ENCODE measurements around the gene PGAM2. TPM values are rescaled to one million over a fixed set of nuclear protein-coding genes. Genes with fewer than 3 reads are reported as not detected.

The PGAM2 gene
- total RNA-seq, 1 donor from 2014 or later: not detected

GRCh38 chr7:44085546-44085945 is 20.2 kb upstream of the PGAM2 start:
- DNase-seq (ENCODE audit: low read depth, low spot score): no peak

DNA sequence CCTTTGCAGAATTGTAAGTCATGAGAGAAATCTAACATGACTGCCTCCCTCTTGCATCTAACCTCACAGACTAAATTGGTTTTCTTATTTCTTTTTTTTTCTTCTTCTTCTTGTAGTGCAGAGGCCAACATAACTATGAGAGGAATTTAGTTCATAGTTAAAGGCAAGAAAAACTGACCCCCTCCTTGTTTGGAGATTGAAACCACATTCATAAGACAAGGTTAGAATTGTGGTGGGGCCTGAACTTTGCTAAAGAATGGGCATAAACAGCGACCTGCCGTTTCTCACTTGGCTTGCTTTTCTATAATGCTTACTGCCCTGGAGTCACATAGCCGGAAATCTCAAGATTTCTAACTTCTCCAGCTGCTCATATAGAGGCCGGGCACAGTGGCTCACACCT is 19.3 kb upstream of the PGAM2 start:
- DNase-seq (ENCODE audit: low read depth, low spot score): no peak

- DNase-seq (ENCODE audit: low read depth, low spot score): no peak
Observed at GRCh38 chr7:44083796-44084195, 18.4 kb upstream of the PGAM2 start.

DNA sequence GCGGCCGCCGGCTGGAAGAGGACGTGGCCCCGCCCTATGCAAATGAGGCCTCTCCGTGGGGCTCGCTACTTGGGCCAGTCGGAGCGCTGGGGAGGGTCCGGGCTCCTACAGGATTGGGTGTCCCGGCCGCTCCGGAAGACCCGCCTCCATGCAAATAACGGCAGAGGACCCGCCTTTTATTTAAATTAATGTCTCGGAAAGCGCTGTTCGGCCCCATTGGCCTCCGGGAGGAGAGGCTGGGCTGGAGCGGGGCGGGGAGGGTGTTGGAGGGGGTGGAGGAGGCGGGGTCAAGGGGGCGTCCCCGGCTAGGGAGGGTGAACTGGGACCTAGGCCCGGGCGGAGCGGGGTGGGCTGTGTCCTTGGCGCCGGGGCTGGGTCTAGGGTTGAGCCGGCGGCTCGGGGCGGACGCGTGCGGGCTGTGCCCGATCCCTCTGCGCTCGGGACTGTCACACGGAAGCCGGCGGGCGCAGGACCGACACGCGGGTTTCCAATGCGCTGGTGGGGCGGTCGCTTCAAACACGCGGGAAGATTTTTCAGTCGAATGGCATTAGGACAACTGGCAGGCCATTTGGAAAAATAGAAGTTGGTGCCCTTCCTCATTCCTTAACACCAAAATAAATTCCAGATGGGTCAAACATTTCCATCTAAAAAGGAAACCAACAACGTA is 17.3 kb upstream of the PGAM2 start:
- DNase-seq (ENCODE audit: low read depth, low spot score): peak; percentile 97

DNA sequence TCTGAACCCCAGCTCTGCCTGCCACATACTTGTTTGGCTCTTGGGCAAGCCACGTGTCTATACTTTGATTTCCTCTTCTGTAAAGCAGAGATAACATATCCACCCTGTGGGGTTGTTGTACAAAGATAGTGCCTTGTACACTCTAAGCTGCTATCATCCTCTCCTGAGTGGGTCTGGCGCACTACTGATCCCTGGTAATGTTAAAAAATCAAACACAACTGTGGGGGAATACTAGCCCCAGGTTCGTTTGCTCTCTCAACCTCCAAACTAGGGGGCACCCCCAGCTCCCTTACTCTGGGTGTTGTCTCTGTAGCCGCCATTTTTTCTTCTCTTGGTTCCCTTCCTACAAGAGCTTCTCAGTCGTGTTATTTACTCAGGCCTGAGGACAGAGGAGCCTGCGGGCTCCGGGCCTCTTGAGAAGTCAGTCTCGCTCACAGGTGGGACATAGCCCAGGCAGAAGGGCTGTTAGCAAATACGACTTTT is 15.9 kb upstream of the PGAM2 start:
- DNase-seq (ENCODE audit: low read depth, low spot score): no peak

GRCh38 chr7:44080686-44081265 is 15.4 kb upstream of the PGAM2 start:
- no peak for DNase-seq (ENCODE audit: low read depth, low spot score)

- no peak for DNase-seq (ENCODE audit: low read depth, low spot score)
Observed at GRCh38 chr7:44080118-44080517, 14.8 kb upstream of the PGAM2 start.

DNA sequence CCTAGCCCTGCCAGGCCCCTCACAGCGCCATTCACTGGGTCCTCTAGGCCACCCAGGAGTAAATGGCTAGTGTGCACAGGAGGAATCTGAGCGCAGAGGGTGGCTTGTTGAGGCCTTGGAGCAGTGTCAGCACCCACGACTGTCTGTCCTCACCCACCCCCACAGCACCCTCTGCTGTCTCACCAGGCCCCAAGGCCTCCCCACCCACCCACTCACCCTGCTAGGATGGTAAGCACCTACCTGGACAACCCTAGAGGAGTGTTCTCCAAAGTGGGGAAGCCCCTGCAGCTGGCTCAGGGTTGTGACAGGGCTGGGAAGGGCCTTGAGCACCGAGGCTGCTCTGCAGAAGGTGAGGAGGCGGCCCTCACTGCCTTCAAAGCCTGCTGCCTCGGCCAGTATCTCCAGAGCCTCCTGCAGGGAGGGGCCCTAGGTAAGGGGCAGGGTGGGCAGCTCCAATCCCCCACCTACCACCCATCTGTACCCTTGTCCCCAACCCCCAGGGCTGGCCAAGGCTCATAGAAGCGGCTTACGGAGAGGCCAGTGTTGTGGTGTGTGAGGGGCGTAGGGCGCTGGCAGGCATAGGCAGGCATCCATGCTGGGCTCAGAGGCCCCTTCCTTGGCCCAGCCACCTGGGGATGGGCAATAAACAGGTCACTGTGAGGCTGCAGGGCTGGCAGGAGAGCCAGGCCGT is 14.1 kb upstream of the PGAM2 start:
- DNase-seq (ENCODE audit: low read depth, low spot score): no peak

DNA sequence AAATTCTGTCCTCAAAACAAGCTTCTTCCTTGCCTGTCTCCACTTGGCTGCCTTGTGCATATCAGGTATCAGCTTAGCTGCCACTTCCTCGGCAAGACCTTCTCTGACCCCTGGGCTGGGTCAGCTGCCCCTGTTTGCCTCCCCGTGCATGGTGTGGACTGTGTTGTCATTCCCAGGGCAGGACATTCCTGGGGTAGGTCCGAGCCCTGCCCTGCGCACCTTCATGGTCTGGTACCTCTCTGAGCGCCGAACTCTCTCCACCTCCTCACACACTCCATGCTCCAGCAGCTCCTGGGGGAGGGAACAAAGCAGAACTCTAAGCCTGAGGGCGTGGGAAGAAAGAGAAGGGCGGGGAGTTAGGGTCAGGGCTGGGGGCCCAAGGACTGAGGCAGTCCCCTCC is 13.2 kb upstream of the PGAM2 start:
- no peak for DNase-seq (ENCODE audit: low read depth, low spot score)

- DNase-seq (ENCODE audit: low read depth, low spot score): no peak
Observed at GRCh38 chr7:44077681-44078091, 12.3 kb upstream of the PGAM2 start.

DNA sequence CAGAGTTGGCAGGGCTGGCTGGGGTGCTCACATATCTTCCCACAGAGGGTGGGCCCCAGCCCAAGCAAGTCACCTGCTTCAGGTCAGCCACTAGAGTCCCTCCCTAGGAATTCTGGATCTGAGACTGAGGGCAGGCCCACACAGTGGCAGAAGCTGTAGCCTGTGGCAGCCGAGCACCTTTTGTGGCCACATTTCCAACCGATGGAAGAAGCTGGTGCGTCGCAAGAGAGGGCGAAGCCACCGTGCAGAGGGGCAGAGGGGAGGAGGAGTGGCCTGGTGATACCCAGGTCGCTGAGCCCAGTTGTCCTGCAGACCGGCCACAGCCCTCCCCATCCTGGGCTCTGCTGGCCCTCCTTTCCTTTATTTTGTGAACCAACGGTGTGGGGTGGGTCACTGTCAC is 11.7 kb upstream of the PGAM2 start:
- DNase-seq (ENCODE audit: low read depth, low spot score): no peak

- DNase-seq (ENCODE audit: low read depth, low spot score): no peak
Observed at GRCh38 chr7:44076101-44076895, 10.9 kb upstream of the PGAM2 start.

DNA sequence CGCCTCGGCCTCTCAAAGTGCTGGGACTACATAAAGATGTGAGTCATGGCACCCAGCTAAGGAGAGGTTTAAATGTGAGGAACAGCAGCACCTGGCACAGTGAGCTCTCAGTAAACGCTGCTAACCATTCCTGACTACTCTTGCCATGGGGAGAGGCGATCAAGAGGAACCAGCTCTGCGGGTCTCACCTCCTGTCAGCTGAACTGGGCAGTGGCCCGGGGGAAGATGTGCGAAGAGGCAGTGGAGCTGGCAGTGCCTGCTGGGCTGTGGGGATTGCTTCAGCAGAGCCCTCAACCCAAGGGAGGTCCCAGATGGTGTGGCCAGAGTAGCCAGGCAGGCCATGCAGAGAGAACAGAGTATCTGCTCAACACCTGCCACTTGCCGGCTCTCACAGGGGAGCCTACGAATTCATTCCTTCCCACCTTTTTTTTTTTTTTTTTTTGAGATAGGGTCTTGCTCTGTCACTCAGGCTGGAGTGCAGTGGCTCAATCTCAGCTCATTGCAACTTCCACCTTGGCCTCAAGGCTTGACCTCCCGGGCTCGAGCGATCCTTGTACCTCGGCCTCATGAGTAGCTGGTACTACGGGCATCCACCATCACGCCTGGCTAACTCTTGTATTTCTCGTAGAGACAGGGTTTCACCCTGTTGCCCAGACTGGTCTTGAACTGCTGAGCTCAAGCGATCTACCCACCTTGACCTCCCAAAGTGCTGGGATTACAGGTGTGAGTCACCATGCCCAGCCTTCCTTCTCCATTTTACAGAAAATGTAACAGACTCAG is 10.1 kb upstream of the PGAM2 start:
- no peak for DNase-seq (ENCODE audit: low read depth, low spot score)

DNA sequence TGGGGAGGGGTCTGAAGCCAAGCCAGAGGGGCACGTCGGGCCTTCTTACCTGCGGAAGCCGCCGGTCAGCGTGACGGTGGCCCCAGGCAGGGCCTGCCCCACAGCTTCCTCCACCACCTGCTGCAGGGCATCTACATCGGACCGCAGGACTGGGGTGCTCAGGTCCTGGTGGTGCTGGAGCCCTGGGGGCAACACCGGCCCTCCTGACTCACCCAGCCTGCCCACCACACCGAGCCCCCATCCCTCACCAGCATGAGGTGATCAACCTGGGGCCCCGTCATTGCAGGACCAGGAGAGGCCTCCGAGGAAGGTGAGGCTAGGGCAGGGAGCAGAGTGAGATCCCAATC is 9.0 kb upstream of the PGAM2 start:
- no peak for DNase-seq (ENCODE audit: low read depth, low spot score)

DNA sequence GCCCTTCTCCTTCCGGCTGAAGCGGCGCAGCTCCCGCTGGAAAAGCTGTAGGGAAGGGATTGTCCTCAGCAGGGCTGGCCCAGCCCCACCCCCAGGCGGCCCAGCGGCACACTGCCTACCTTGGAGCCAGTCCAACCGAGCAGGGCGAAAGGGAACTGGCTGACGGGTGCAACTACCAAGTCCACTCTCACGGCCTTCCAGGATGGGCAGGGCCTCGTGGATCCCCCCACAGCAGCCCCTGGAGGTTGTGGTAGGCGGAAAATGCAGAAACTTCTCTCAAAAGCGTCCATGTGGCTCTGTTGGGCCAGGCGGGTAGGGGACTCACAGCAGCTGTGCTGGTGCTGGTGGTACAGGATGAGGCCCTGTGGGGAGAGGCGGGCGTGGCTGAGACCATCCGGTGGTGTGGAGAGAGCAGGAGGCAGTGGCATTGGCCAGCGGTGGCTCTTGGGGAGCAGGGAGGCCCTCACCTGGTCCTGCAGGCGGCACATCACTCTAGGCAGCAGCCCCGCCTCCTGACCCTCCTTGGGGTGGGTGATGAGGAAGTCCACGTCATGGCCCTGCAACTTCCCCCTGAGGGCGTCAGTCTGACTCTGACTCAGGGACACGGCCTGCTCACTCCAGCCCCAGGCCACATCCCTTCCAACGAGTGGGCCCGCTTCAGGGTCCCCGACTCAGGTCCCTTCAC is 8.4 kb upstream of the PGAM2 start:
- peak; percentile 59 for DNase-seq (ENCODE audit: low read depth, low spot score)

- peak; percentile 78 for DNase-seq (ENCODE audit: low read depth, low spot score)
Observed at GRCh38 chr7:44072364-44073231, 7.2 kb upstream of the PGAM2 start.

DNA sequence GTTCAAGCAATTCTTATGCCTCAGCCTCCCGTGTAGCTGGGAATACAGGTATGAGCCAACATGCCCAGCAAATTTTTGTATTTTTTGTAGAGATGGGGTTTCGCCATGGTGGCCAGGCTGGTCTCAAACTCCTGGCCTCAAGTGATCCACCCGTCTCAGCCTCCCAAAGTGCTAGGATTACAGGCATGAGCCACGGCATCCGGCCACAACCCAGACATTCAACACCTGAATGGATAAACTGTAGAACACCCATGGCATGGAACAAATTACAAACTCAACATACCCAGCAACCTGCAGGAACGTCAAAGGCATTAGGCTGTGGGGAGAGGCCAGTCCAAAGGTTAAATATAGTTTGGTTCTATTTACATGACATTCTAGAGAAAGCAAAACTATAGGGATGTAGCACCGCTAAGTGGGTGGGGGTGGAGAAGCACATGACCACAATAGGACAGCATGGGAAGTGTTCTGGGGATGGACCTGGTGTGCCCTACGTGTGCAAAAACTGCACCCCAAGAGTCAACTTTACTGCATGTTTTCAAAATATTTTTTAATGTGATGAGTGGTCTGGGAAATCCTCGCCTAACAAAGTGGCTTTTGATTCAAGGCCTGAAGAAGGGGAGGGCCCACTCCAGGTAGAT is 6.5 kb upstream of the PGAM2 start:
- DNase-seq (ENCODE audit: low read depth, low spot score): no peak

DNA sequence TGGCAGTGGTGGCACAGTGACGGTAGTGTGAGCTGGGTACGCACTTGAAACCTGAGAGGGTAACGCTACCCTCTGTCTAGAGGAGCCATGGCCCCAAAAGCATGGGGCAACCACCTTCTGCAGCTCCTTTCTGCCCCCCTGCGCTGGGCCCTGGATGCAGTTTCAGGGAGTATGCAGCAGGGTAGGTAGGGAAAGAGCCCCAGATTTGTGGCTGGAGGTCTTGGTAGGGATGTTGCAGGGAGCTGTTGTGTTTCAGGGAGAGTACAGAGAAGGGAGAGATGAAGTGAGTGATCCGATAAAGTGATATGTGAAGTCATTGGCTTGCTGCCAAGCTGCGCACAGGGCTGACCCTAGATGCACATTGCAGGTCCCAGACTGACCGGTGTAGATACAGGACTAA is 2.7 kb upstream of the PGAM2 start:
- DNase-seq (ENCODE audit: low read depth, low spot score): no peak

All from pulmonary artery endothelial cell (primary cell).